ENCODE data around the gene RETN.

The RETN gene

GRCh38 chr19:7668842-7669241 lies at the start of gene RETN:
TSS of gene RETN (plus strand) at chr19:7669049. CDS start at chr19:7669327, 278 bp downstream.
- no peak for DNase-seq (ENCODE audit: low spot score)

GRCh38 chr19:7619671-7620441 lies 49.0 kb upstream of the RETN start:
- no peak for FAIRE-seq

More at GRCh38 chr19:7668842-7669241, at the start of gene RETN:
- FAIRE-seq = no peak

GRCh38 chr19:7620442-7621412 lies 48.1 kb upstream of the RETN start:
- no peak for FAIRE-seq
- DNase-seq (ENCODE audit: low spot score) = no peak

More at GRCh38 chr19:7619671-7620441, 49.0 kb upstream of the RETN start:
- DNase-seq (ENCODE audit: low spot score) = no peak

- FAIRE-seq (no peak), DNase-seq (ENCODE audit: low spot score) (no peak)
Measured at GRCh38 chr19:7622933-7623685, 45.7 kb upstream of the RETN start.

- no peak for FAIRE-seq
- no peak for DNase-seq (ENCODE audit: low spot score)
Measured at GRCh38 chr19:7623725-7624603, 44.9 kb upstream of the RETN start.

GRCh38 chr19:7624810-7625209 lies 44.0 kb upstream of the RETN start:
- no peak for DNase-seq (ENCODE audit: low spot score)
- FAIRE-seq = no peak

GRCh38 chr19:7625763-7626372 lies 43.0 kb upstream of the RETN start:
- FAIRE-seq (no peak), DNase-seq (ENCODE audit: low spot score) (no peak)

- no peak for FAIRE-seq
- no peak for DNase-seq (ENCODE audit: low spot score)
Measured at GRCh38 chr19:7627166-7627565, 41.7 kb upstream of the RETN start.

- no peak for FAIRE-seq
- no peak for DNase-seq (ENCODE audit: low spot score)
Measured at GRCh38 chr19:7628589-7629311, 40.1 kb upstream of the RETN start.

- DNase-seq (ENCODE audit: low spot score) = peak; percentile 95
- no peak for FAIRE-seq
Measured at GRCh38 chr19:7629347-7630054, 39.3 kb upstream of the RETN start, which contains the start of the genes PET100 and XAB2. TSS of gene PET100 (plus strand) at chr19:7629793. CDS start at chr19:7629834, 41 bp downstream. TSS of gene XAB2 (minus strand) at chr19:7629545. CDS start at chr19:7629527, 18 bp downstream.

GRCh38 chr19:7631577-7631976 lies 37.3 kb upstream of the RETN start:
- FAIRE-seq = no peak
- no peak for DNase-seq (ENCODE audit: low spot score)

GRCh38 chr19:7632340-7633203 lies 36.3 kb upstream of the RETN start:
- FAIRE-seq = no peak
- no peak for DNase-seq (ENCODE audit: low spot score)

- DNase-seq (ENCODE audit: low spot score) (no peak), FAIRE-seq (no peak)
Measured at GRCh38 chr19:7633698-7634097, 35.2 kb upstream of the RETN start, which contains the start of gene PCP2. TSS of gene PCP2 (minus strand) at chr19:7633719. CDS start at chr19:7633457, 262 bp downstream.

GRCh38 chr19:7635670-7636069 lies 33.2 kb upstream of the RETN start:
- DNase-seq (ENCODE audit: low spot score) (no peak), FAIRE-seq (no peak)

- FAIRE-seq = no peak
- DNase-seq (ENCODE audit: low spot score) = no peak
Measured at GRCh38 chr19:7636317-7636690, 32.5 kb upstream of the RETN start.

- DNase-seq (ENCODE audit: low spot score) (peak; percentile 92), FAIRE-seq (no peak)
Measured at GRCh38 chr19:7636691-7637373, 32.0 kb upstream of the RETN start, which contains the start of gene STXBP2. TSS of gene STXBP2 (plus strand) at chr19:7637110. CDS start at chr19:7637150, 40 bp downstream.

Data from urothelium cell line (cell line).